Thoracic aorta (tissue), 2 donors: ENCODE data around the gene OBSCN. TPM values are rescaled to one million over a fixed set of nuclear protein-coding genes. Genes with fewer than 3 reads are reported as not detected.

Source experiments
- ATAC-seq: fragments of 150-250 bp; one replicate; pipeline ENCODE4 v1.8.0; 2017; ENCODE audit warnings: low read depth; ENCODE audit not compliant: insufficient number of reproducible peaks, low FRiP score
- DNase-seq: peaks from one replicate; pipeline ENCODE4 v3.0.0-alpha.2; 2020; ENCODE audit warnings: low spot score
- H3K27ac ChIP-seq, 2 donors: fragments of 200-600 bp; sonication (generic); 1 replicate in 1 of 2; 2 replicates in 1 of 2; pipeline ENCODE4 v1.5.1; 2016; ENCODE audit warnings: mild to moderate bottlenecking in 2 of 2, moderate library complexity in 2 of 2
- H3K27me3 ChIP-seq: fragments of 200-600 bp; sonication (generic); replicated peaks from 2 replicates; pipeline ENCODE4 v1.6.0; 2016; ENCODE audit warnings: mild to moderate bottlenecking; ENCODE audit not compliant: insufficient read depth
- H3K36me3 ChIP-seq: fragments of 200-600 bp; sonication (generic); one replicate; pipeline ENCODE4 v1.5.1; 2016
- H3K4me1 ChIP-seq, 2 donors: fragments of 200-600 bp; sonication (generic); 1 replicate in 1 of 2; 2 replicates in 1 of 2; pipeline versions ENCODE4 v1.5.1 to v1.6.0; 2016; ENCODE audit warnings: low read depth in 2 of 2, mild to moderate bottlenecking in 1 of 2; ENCODE audit not compliant: control insufficient read depth in 1 of 2
- H3K4me3 ChIP-seq: fragments of 200-600 bp; sonication (generic); 2 replicates; pipeline ENCODE4 v1.5.1; 2016; ENCODE audit warnings: mild to moderate bottlenecking
- H3K9me3 ChIP-seq: fragments of 200-600 bp; sonication (generic); 2 replicates; pipeline ENCODE4 v1.5.1; 2016
- total RNA-seq, 2 donors: library from RNA; depleted of rRNA; stranded (reverse); fragments of >200 nt; gene quantifications; one replicate each; pipeline versions ENCODE4 v1.1.0 to v1.2.3, GENCODE V29; 2016
- TF ChIP-seq, protein P1 (sequence below): fragments of 200-600 bp; sonication (generic); IDR thresholded peaks from one replicate; pipeline ENCODE4 v1.5.1; 2019; ENCODE audit warnings: antibody characterized with exemption

The OBSCN gene
- total RNA-seq, 2 donors from 2014 or later, result 22.3 to 40.2 TPM

DNA sequence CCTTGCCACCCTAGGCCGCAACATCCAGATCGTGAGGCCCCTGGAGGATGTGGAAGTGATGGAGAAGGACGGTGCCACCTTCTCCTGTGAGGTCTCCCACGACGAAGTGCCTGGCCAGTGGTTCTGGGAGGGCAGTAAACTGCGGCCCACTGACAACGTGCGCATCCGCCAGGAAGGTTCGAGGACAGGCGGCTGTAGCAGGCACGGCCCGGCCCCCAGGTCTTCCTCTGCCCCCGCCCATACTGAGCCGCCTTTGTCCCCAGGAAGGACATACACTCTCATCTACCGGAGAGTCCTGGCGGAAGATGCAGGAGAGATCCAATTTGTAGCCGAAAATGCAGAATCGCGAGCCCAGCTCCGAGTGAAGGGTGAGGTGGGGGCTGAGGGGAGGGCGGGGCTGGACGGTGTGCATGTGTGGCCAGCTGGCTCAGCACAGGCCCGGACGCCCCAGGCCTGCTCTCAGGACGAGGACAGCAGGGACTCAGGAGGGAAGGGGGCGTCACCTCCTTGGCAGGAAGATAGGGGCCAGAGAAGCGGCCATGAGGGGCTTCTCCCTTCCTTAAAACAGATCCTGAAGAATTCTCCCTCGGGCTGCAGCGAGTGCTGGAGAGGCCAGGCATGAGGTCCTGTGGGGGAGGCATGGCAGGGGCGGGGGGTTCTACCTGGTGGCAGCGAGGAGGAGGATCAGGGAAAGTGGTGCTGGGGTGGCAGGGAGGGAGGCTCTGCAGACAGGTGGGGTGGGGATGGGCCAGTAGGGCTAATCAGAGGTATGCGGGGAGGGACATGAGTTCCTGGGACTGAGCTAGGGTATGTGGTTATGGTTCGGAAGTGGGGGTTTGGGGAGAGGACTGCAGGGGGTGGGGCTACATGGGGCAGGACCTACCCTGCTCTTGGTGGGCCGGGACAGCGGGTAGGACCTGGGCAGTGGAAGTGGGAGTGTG lies 69.9 kb downstream of the OBSCN start:
- no peak overlapping the region for H3K4me3 ChIP-seq
- peaks cover 3 to 16% of the 10 kb centered on the region in 2 donors for H3K4me1 ChIP-seq
- DNase-seq (no peak), ATAC-seq (no peak)
- H3K36me3 ChIP-seq, result no peaks in the 10 kb centered on the region
- H3K9me3 ChIP-seq, result no peaks in the 10 kb centered on the region
- no peak overlapping the region for H3K27ac ChIP-seq
- H3K27me3 ChIP-seq, result no peaks in the 10 kb centered on the region
- TF ChIP-seq, protein P1, sequence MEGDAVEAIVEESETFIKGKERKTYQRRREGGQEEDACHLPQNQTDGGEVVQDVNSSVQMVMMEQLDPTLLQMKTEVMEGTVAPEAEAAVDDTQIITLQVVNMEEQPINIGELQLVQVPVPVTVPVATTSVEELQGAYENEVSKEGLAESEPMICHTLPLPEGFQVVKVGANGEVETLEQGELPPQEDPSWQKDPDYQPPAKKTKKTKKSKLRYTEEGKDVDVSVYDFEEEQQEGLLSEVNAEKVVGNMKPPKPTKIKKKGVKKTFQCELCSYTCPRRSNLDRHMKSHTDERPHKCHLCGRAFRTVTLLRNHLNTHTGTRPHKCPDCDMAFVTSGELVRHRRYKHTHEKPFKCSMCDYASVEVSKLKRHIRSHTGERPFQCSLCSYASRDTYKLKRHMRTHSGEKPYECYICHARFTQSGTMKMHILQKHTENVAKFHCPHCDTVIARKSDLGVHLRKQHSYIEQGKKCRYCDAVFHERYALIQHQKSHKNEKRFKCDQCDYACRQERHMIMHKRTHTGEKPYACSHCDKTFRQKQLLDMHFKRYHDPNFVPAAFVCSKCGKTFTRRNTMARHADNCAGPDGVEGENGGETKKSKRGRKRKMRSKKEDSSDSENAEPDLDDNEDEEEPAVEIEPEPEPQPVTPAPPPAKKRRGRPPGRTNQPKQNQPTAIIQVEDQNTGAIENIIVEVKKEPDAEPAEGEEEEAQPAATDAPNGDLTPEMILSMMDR, result no peak

DNA sequence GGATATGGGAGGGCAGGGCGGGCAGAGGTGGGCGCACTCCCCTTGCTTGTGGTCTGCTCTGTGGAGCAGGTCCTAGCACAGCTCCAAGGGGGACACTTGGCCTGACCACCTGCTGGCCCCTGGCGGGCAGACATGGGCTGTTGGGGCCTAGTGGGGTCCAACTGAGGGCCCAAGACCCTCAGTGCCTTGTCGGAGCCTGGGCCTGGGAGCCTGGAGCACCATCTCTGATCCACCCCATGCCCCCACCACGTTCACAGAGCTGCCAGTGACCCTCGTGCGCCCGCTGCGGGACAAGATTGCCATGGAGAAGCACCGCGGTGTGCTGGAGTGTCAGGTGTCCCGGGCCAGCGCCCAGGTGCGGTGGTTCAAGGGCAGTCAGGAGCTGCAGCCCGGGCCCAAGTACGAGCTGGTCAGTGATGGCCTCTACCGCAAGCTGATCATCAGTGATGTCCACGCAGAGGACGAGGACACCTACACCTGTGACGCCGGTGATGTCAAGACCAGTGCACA lies 70.6 kb downstream of the OBSCN start:
- H3K4me3 ChIP-seq, result no peak overlapping the region
- no peak overlapping the region for H3K27ac ChIP-seq
- TF ChIP-seq, protein P1, result no peak
- DNase-seq (no peak), ATAC-seq (no peak)
- peaks cover 3 to 16% of the 10 kb centered on the region in 2 donors for H3K4me1 ChIP-seq
- no peaks in the 10 kb centered on the region for H3K27me3 ChIP-seq
- no peaks in the 10 kb centered on the region for H3K9me3 ChIP-seq
- H3K36me3 ChIP-seq, result no peaks in the 10 kb centered on the region

DNA sequence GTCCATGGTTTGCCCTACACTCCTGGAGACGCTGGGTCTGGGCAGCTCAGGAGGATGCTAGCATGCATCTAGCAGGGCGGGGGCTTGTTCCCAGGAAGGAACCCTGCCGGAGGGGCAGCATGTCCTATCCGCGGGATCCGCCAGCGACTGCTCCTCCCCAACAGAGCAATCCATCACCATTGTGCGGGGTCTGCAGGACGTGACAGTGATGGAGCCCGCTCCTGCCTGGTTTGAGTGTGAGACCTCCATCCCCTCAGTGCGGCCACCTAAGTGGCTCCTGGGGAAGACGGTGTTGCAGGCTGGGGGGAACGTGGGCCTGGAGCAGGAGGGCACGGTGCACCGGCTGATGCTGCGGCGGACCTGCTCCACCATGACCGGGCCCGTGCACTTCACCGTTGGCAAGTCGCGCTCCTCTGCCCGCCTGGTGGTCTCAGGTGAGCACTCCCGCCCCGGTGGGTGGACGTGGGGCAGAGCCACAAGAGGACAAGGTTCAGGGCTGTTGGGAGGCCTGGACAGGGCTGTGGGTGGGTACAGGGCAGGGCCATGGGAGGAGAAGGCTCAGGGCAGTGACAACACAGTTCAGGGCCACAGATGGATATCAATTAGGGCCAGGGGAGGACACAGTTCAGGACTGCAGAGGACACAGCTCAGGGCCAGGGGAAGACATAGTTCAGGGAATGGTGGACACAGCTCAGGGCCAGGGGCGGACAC lies 71.3 kb downstream of the OBSCN start:
- Histone ChIP-seq H3K36me3 (no peaks in the 10 kb centered on the region), H3K27ac (no peak overlapping the region), H3K4me3 (no peak overlapping the region), H3K4me1 (peaks cover 3 to 16% of the 10 kb centered on the region in 2 donors), H3K27me3 (no peaks in the 10 kb centered on the region), H3K9me3 (no peaks in the 10 kb centered on the region)
- DNase-seq (no peak), ATAC-seq (no peak)
- TF ChIP-seq, protein P1, result no peak

DNA sequence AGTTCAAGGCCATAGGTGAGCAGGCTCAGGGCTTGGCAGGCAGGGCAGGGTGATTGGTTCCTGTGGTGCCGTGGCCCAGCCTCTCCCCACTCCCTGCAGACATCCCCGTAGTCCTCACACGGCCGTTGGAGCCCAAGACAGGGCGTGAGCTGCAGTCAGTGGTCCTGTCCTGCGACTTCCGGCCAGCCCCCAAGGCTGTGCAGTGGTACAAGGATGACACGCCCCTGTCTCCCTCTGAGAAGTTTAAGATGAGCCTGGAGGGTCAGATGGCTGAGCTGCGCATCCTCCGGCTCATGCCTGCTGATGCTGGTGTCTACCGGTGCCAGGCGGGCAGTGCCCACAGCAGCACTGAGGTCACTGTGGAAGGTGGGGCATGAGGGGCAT lies 71.9 kb downstream of the OBSCN start:
- Histone ChIP-seq H3K27ac (no peak overlapping the region), H3K4me1 (peaks cover 3 to 12% of the 10 kb centered on the region in 2 donors), H3K27me3 (no peaks in the 10 kb centered on the region), H3K4me3 (no peak overlapping the region), H3K9me3 (no peaks in the 10 kb centered on the region), H3K36me3 (no peaks in the 10 kb centered on the region)
- TF ChIP-seq, protein P1, result no peak
- DNase-seq, result no peak
- no peak for ATAC-seq
